HepG2 (cell line): Measurements from ENCODE around the gene TFF1. TPM values are rescaled to one million over a fixed set of nuclear protein-coding genes. Genes with fewer than 3 reads are reported as not detected.

Source experiments
- ATAC-seq: fragments of 200-7000 bp; cut with Tn5 transposase; 3 replicates; pipeline ENCODE4 v1.9.1; 2020; ENCODE audit warnings: mild to moderate bottlenecking, moderate library complexity
- BruUV-seq: library from RNA; stranded (reverse); fragments of 400-500 nt; replicated peaks from 2 replicates; lab custom pipeline; 2021; lab: Mats Ljungman, UMichigan
- CTCF ChIA-PET: fragments of 300-600 bp; formaldehyde crosslinking; extraction: SDS; loops from one replicate; lab custom pipeline; 2021; ENCODE audit warnings: low total read pairs, inconsistent platforms, low intra/inter-chr PET ratio; lab: Yijun Ruan, JAX
- POLR2A ChIA-PET: fragments of 350-600 bp; sonication (Branson Sonifier 250); formaldehyde crosslinking; loops from one replicate; lab custom pipeline; 2020; ENCODE audit warnings: antibody characterized with exemption, inconsistent platforms; lab: Yijun Ruan, JAX
- DNase-seq: peaks from one replicate; pipeline ENCODE4 v3.0.0-alpha.2; 2015; ENCODE audit warnings: low spot score
- FAIRE-seq: peaks from 3 replicates; lab custom pipeline; 2011; peaks lifted over from hg19 to GRCh38; lab: Jason Lieb, UNC
- H2AFZ ChIP-seq: one replicate; pipeline ENCODE4 v1.6.1; 2011; ENCODE audit warnings: low read length, inconsistent platforms
- H3K27ac ChIP-seq: fragments of 300-600 bp; 3 replicates; pipeline ENCODE4 v1.8.0; 2011; ENCODE audit warnings: mixed run types, mild to moderate bottlenecking, mixed read lengths, low read length, inconsistent platforms; ENCODE audit not compliant: insufficient read depth; ENCODE audit errors: extremely low read length
- H3K27me3 ChIP-seq, 2 experiments: fragments of 200-600 bp in 1 of 2; 2 replicates in 1 of 2; 3 replicates in 1 of 2; pipeline versions ENCODE4 v1.6.0 to v1.8.0; 2011; ENCODE audit warnings: low read length in 2 of 2, mild to moderate bottlenecking in 2 of 2, moderate library complexity in 2 of 2, inconsistent platforms in 1 of 2; ENCODE audit not compliant: insufficient read depth in 2 of 2, control insufficient read depth in 1 of 2
- H3K36me3 ChIP-seq, 2 experiments: fragments of 200-600 bp in 1 of 2; replicated peaks in 1 of 2; 2 replicates in 1 of 2; 3 replicates in 1 of 2; pipeline versions ENCODE4 v1.5.1 to v1.8.0; 2011; ENCODE audit warnings: low read length in 2 of 2, inconsistent platforms in 1 of 2; ENCODE audit not compliant: insufficient read depth in 2 of 2, control insufficient read depth in 1 of 2
- H3K4me1 ChIP-seq: 2 replicates; pipeline ENCODE4 v1.5.1; 2012; ENCODE audit warnings: low read length, inconsistent platforms; ENCODE audit not compliant: insufficient read depth
- H3K4me2 ChIP-seq: 2 replicates; pipeline ENCODE4 v1.6.0; 2011; ENCODE audit warnings: low read depth, low read length, inconsistent platforms
- H3K4me3 ChIP-seq, 3 experiments: fragments of 200-600 bp in 1 of 3; sonication (generic), shearing (Covaris generic) in 1 of 3; replicated peaks in 1 of 3; 2 replicates each; pipeline ENCODE4 v1.5.1; 2011 to 2016; ENCODE audit warnings: low read length in 3 of 3, inconsistent platforms in 2 of 3, low read depth in 2 of 3, mild to moderate bottlenecking in 2 of 3, control low read depth in 1 of 3, mixed read lengths in 1 of 3; ENCODE audit not compliant: insufficient read depth in 1 of 3
- H3K79me2 ChIP-seq: one replicate; pipeline ENCODE4 v1.6.1; 2011; ENCODE audit warnings: low read length, inconsistent platforms; ENCODE audit not compliant: insufficient read depth
- H3K9ac ChIP-seq: 2 replicates; pipeline ENCODE4 v1.6.0; 2011; ENCODE audit warnings: mild to moderate bottlenecking, low read depth, low read length, inconsistent platforms; ENCODE audit not compliant: insufficient read depth
- H3K9me3 ChIP-seq: 2 replicates; pipeline ENCODE4 v1.5.1; 2012; ENCODE audit warnings: mild to moderate bottlenecking, low read length
- H4K20me1 ChIP-seq: 2 replicates; pipeline ENCODE4 v1.6.0; 2011; ENCODE audit warnings: inconsistent platforms, mild to moderate bottlenecking, low read length, moderate library complexity; ENCODE audit not compliant: insufficient read depth
- BORCS8-MEF2B ChIP-seq: sonication (generic); formaldehyde crosslinking; IDR thresholded peaks from 2 replicates; pipeline ENCODE4 v1.8.0; 2022; ENCODE audit warnings: mild to moderate bottlenecking, missing genetic modification reagents
- CEBPG ChIP-seq: IDR thresholded peaks from 2 replicates; pipeline ENCODE4 v1.6.1; 2016
- ETV5 ChIP-seq: IDR thresholded peaks from 2 replicates; pipeline ENCODE4 v1.6.1; 2018; ENCODE audit warnings: missing biosample characterization, missing genetic modification reagents, inconsistent platforms, borderline replicate concordance
- NFRKB ChIP-seq: fragments of 450-650 bp; IDR thresholded peaks from 2 replicates; pipeline ENCODE4 v1.6.1; 2017
- POGZ ChIP-seq: sonication (generic); formaldehyde crosslinking; IDR thresholded peaks from 2 replicates; pipeline ENCODE4 v1.4.0; 2020; ENCODE audit warnings: mild to moderate bottlenecking, missing genetic modification reagents
- REPIN1 ChIP-seq: sonication (generic); formaldehyde crosslinking; IDR thresholded peaks from 2 replicates; pipeline ENCODE4 v1.8.0; 2022; ENCODE audit warnings: missing genetic modification reagents, low read depth, mild to moderate bottlenecking, borderline replicate concordance
- SETDB1 ChIP-seq: sonication (generic); formaldehyde crosslinking; IDR thresholded peaks from 2 replicates; pipeline ENCODE4 v1.5.1; 2020; ENCODE audit warnings: missing genetic modification reagents, mild to moderate bottlenecking, borderline replicate concordance
- ZNF543 ChIP-seq: sonication (generic); formaldehyde crosslinking; IDR thresholded peaks from 2 replicates; pipeline ENCODE4 v1.4.0; 2020; ENCODE audit warnings: mild to moderate bottlenecking, missing genetic modification reagents
- ZNF678 ChIP-seq: sonication (generic); formaldehyde crosslinking; IDR thresholded peaks from 2 replicates; pipeline ENCODE4 v1.4.0; 2020; ENCODE audit warnings: mild to moderate bottlenecking, missing genetic modification reagents
- WGBS: methylation state at CpG from one replicate; pipeline ENCODE4 v1.1.6; 2017; ENCODE audit warnings: low lambda C conversion rate; 5-methylcytosine and 5-hydroxymethylcytosine counted together
- in situ Hi-C: cut with HindIII; loops from 2 replicates; pipeline ENCODE4 v1.10.0; 2017; ENCODE audit warnings: low pct_unique_long_range_greater_than_20kb; ENCODE audit not compliant: extremely low pct_ligation_motif_present
- intact Hi-C: fragments of 100-400 bp; cut with micrococcal nuclease; formaldehyde crosslinking; loops from one replicate; pipeline ENCODE4 v1.10.0; 2022; ENCODE audit not compliant: unreplicated experiment
- polyA plus RNA-seq, 8 experiments: library from polyadenylated mRNA; depleted of rRNA in 3 of 8; stranded (reverse) in 7 of 8; unstranded in 1 of 8; fragments of >200 nt; fragmentation: Illumina TruSeq in 4 of 8; extraction: Trizol in 4 of 8; gene quantifications; 2 replicates each; pipeline versions ENCODE4 v1.2.1 to v1.2.3, GENCODE V29; 2011 to 2016; ENCODE audit warnings: low read depth in 4 of 8, missing spikeins in 1 of 8, mixed read lengths in 1 of 8; ENCODE audit not compliant: insufficient read depth in 1 of 8
- total RNA-seq, 5 experiments: library from RNA; depleted of rRNA; stranded (reverse); fragments of >200 nt; fragmentation: Illumina TruSeq; extraction: Trizol; gene quantifications; 2 replicates each; pipeline ENCODE4 v1.2.3, GENCODE V29; 2016; ENCODE audit warnings: low read depth in 1 of 5
- TF ChIP-seq, protein P1 (sequence below): IDR thresholded peaks from 2 replicates; pipeline ENCODE4 v1.6.1; 2016

The TFF1 gene
- total and polyA plus RNA-seq, 2 of the 13 experiments (the other 11 are each of a cell fraction or from before 2014, with no cell fraction given), result 0.24 to 19.4 TPM

DNA sequence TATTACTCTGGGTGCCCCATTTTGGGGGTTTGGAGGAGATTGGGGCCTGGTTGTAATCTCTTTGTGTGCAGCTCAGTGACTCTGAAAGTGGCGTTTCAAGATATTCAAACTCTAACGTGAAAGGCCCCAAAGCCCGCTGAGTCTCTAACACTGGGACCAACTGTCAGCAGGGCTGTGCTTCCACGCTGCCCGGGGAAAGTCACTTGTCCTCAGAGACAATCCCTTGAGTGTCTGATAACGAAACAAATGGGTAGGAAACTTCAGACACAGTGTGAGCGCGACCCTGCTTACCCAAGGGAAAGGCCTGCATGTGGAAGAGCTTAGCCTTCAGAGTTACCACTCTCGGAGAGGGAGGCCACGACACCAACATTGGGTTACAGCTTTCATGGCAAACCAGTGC, 38.2 kb upstream of the TFF1 start:
- TF ChIP-seq POGZ (CRISPR knock-in tag) (no peak), REPIN1 (CRISPR knock-in tag) (no peak), ETV5 (CRISPR knock-in tag) (no peak), ZNF543 (CRISPR knock-in tag) (no peak), CEBPG (CRISPR knock-in tag) (no peak), ZNF678 (CRISPR knock-in tag) (no peak), SETDB1 (CRISPR knock-in tag) (no peak), BORCS8-MEF2B (no peak), NFRKB (no peak)
- TF ChIP-seq, protein P1, sequence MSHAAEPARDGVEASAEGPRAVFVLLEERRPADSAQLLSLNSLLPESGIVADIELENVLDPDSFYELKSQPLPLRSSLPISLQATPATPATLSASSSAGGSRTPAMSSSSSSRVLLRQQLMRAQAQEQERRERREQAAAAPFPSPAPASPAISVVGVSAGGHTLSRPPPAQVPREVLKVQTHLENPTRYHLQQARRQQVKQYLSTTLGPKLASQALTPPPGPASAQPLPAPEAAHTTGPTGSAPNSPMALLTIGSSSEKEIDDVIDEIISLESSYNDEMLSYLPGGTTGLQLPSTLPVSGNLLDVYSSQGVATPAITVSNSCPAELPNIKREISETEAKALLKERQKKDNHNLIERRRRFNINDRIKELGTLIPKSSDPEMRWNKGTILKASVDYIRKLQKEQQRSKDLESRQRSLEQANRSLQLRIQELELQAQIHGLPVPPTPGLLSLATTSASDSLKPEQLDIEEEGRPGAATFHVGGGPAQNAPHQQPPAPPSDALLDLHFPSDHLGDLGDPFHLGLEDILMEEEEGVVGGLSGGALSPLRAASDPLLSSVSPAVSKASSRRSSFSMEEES (CRISPR knock-in tag), result no peak
- Histone ChIP-seq H4K20me1 (no peaks in the 10 kb centered on the region), H3K36me3 (no peaks in the 10 kb centered on the region), H2AFZ (no peak overlapping the region), H3K4me3 (no peak overlapping the region), H3K4me1 (peaks cover 30% of the 10 kb centered on the region), H3K79me2 (no peaks in the 10 kb centered on the region), H3K9ac (no peak overlapping the region), H3K27me3 (peaks cover 0 to 2% of the 10 kb centered on the region in 2 experiments; a peak in 2 of 5 replicates), H3K27ac (no peak overlapping the region), H3K9me3 (peaks cover 9% of the 10 kb centered on the region), H3K4me2 (no peak overlapping the region)
- POLR2A ChIA-PET, result interaction anchor here (2.0 kb wide), 1 partner anchor 18 kb away, joined by 8 read pairs; no protein-coding TSS in a partner anchor
- CTCF ChIA-PET, result no interaction called here
- DNase-seq (no peak), FAIRE-seq (no peak), ATAC-seq (no peak)
- intact Hi-C loops, result no loop called here
- no TSS peak for BruUV-seq
- in situ Hi-C loops, result no loop called here
- WGBS, result 69% methylated on average over 9 of the region's 10 CpGs
